Urothelium cell line (cell line): Measurements from ENCODE around the gene C9orf152.
A peak's percentile ranks its signal among the peaks of the same experiment; 100 is the strongest.
"Not testable (repeated sequence)": the region's sequence is repeated elsewhere in the genome, so short reads cannot be mapped to it uniquely, and the experiment has no call there.

ENCODE experiments used
- DNase-seq: peaks from one replicate; pipeline ENCODE4 v3.0.0; 2011; ENCODE audit warnings: low spot score, mixed read lengths
- FAIRE-seq: peaks from 2 replicates; lab custom pipeline; 2011; peaks lifted over from hg19 to GRCh38; lab: Jason Lieb, UNC

Gene C9orf152

GRCh38 chr9:110208031-110208430 lies at the start of gene C9orf152:
C9orf152 (minus strand) TSS chr9:110208159; CDS start chr9:110207579, 580 bp downstream.
- no peak for DNase-seq
- FAIRE-seq, result no peak

GRCh38 chr9:110257097-110257841 lies 49.3 kb upstream of the C9orf152 start:
- no peak for FAIRE-seq

GRCh38 chr9:110256380-110257096 lies 48.6 kb upstream of the C9orf152 start, which contains the start of gene TXN:
TXN (minus strand) TSS chr9:110256507; CDS start chr9:110256435, 72 bp downstream.
- no peak for FAIRE-seq

More at GRCh38 chr9:110257097-110257841, 49.3 kb upstream of the C9orf152 start:
- no peak for DNase-seq

GRCh38 chr9:110255463-110256379 lies 47.8 kb upstream of the C9orf152 start:
- DNase-seq, result peak; percentile 54
- FAIRE-seq, result no peak

More at GRCh38 chr9:110256380-110257096, 48.6 kb upstream of the C9orf152 start, which contains the start of gene TXN:
- peak; percentile 90 for DNase-seq

GRCh38 chr9:110255034-110255462 lies 47.1 kb upstream of the C9orf152 start:
- DNase-seq (no peak), FAIRE-seq (no peak)

- no peak for DNase-seq
- FAIRE-seq, result no peak
These were observed 46.5 kb upstream of the C9orf152 start for GRCh38 chr9:110254500-110254899.

GRCh38 chr9:110252509-110253139 lies 44.7 kb upstream of the C9orf152 start:
- FAIRE-seq, result no peak
- no peak for DNase-seq

- FAIRE-seq, DNase-seq: not testable (repeated sequence)
These were observed 43.8 kb upstream of the C9orf152 start for GRCh38 chr9:110251770-110252169.

GRCh38 chr9:110251212-110251611 lies 43.3 kb upstream of the C9orf152 start:
- FAIRE-seq, result no peak

GRCh38 chr9:110249603-110250002 lies 41.6 kb upstream of the C9orf152 start:
- FAIRE-seq (no peak), DNase-seq (no peak)

More at GRCh38 chr9:110251212-110251611, 43.3 kb upstream of the C9orf152 start:
- DNase-seq, result no peak

GRCh38 chr9:110248361-110248760 lies 40.4 kb upstream of the C9orf152 start:
- DNase-seq (no peak), FAIRE-seq (no peak)

GRCh38 chr9:110246214-110246613 lies 38.3 kb upstream of the C9orf152 start:
- FAIRE-seq (no peak), DNase-seq (no peak)

GRCh38 chr9:110244616-110245015 lies 36.7 kb upstream of the C9orf152 start:
- FAIRE-seq, result no peak
- no peak for DNase-seq

GRCh38 chr9:110241858-110242321 lies 33.9 kb upstream of the C9orf152 start:
- DNase-seq (no peak), FAIRE-seq (no peak)

GRCh38 chr9:110241260-110241857 lies 33.4 kb upstream of the C9orf152 start:
- FAIRE-seq (no peak), DNase-seq (no peak)

GRCh38 chr9:110240198-110240597 lies 32.2 kb upstream of the C9orf152 start:
- DNase-seq, result no peak
- FAIRE-seq, result no peak

GRCh38 chr9:110228321-110228720 lies 20.4 kb upstream of the C9orf152 start:
- DNase-seq (no peak), FAIRE-seq (no peak)

GRCh38 chr9:110224583-110224982 lies 16.6 kb upstream of the C9orf152 start:
- DNase-seq (no peak), FAIRE-seq (no peak)

- FAIRE-seq (no peak), DNase-seq (no peak)
These were observed 12.8 kb upstream of the C9orf152 start for GRCh38 chr9:110220809-110221208.

- FAIRE-seq, result no peak
- DNase-seq, result peak; percentile 16
These were observed 9.7 kb upstream of the C9orf152 start for GRCh38 chr9:110217656-110218099.
